Liver (tissue), 9 donors: ENCODE results near the gene FNIP1. TPM values are rescaled to one million over a fixed set of nuclear protein-coding genes. Genes with fewer than 3 reads are reported as not detected.
"Not testable (repeated sequence)": the region's sequence is repeated elsewhere in the genome, so short reads cannot be mapped to it uniquely, and the experiment has no call there.

Experiments used
- DNase-seq: peaks from one replicate; pipeline ENCODE4 v3.0.0-alpha.2; 2017; ENCODE audit warnings: low spot score
- H3K27ac ChIP-seq, 2 donors: one replicate each; pipeline ENCODE4 v1.7.0; 2013; ENCODE audit warnings: inconsistent platforms in 2 of 2, low read length in 2 of 2, control low read depth in 1 of 2, low read depth in 1 of 2, mild to moderate bottlenecking in 1 of 2
- H3K27me3 ChIP-seq, 4 donors: one replicate each; pipeline versions ENCODE4 v1.6.1 to v1.7.0; 2013; ENCODE audit warnings: low read length in 3 of 4, inconsistent platforms in 1 of 4, mild to moderate bottlenecking in 1 of 4, moderate library complexity in 1 of 4; ENCODE audit not compliant: control insufficient read depth in 4 of 4, insufficient read depth in 4 of 4
- H3K36me3 ChIP-seq, 4 donors: one replicate each; pipeline versions ENCODE4 v1.6.1 to v1.7.0; 2013; ENCODE audit warnings: low read length in 3 of 4, mild to moderate bottlenecking in 3 of 4, low read depth in 1 of 4, moderate library complexity in 1 of 4; ENCODE audit not compliant: control insufficient read depth in 4 of 4, insufficient read depth in 3 of 4
- H3K4me1 ChIP-seq, 4 donors: one replicate each; pipeline versions ENCODE4 v1.6.1 to v1.7.0; 2013; ENCODE audit warnings: low read length in 3 of 4, mild to moderate bottlenecking in 3 of 4, moderate library complexity in 1 of 4; ENCODE audit not compliant: control insufficient read depth in 4 of 4, insufficient read depth in 4 of 4
- H3K4me3 ChIP-seq, 3 donors: one replicate each; pipeline versions ENCODE4 v1.6.1 to v1.7.0; 2013; ENCODE audit warnings: low read length in 3 of 3, control low read depth in 1 of 3, low read depth in 1 of 3, mild to moderate bottlenecking in 1 of 3
- H3K9ac ChIP-seq, 2 donors: one replicate each; pipeline ENCODE4 v1.7.0; 2013; ENCODE audit warnings: low read length in 2 of 2, mild to moderate bottlenecking in 2 of 2, moderate library complexity in 2 of 2, control low read depth in 1 of 2, low read depth in 1 of 2
- H3K9me3 ChIP-seq, 4 donors: one replicate each; pipeline versions ENCODE4 v1.6.1 to v1.7.0; 2013; ENCODE audit warnings: low read length in 3 of 4; ENCODE audit not compliant: control insufficient read depth in 4 of 4
- EGR1 ChIP-seq, 2 donors: IDR thresholded peaks; 2 replicates each; pipeline ENCODE4 v1.6.1; 2016 to 2018; ENCODE audit warnings: antibody characterized with exemption in 2 of 2, low read depth in 2 of 2
- FOXA1 ChIP-seq: IDR thresholded peaks from 2 replicates; pipeline ENCODE4 v1.6.1; 2016; ENCODE audit warnings: antibody characterized with exemption
- GABPA ChIP-seq, 2 donors: IDR thresholded peaks in 1 of 2; conservative IDR thresholded peaks in 1 of 2; 2 replicates each; pipeline ENCODE4 v1.6.1; 2016; ENCODE audit warnings: antibody characterized with exemption in 2 of 2, mild to moderate bottlenecking in 1 of 2, moderate library complexity in 1 of 2
- HNF4A ChIP-seq, 2 donors: conservative IDR thresholded peaks; 2 replicates each; pipeline ENCODE4 v1.6.1; 2016; ENCODE audit warnings: antibody characterized with exemption in 2 of 2, mild to moderate bottlenecking in 2 of 2
- HNF4G ChIP-seq: IDR thresholded peaks from 2 replicates; pipeline ENCODE4 v1.6.1; 2016; ENCODE audit warnings: antibody characterized with exemption
- JUND ChIP-seq, 2 donors: IDR thresholded peaks; 2 replicates each; pipeline ENCODE4 v1.6.1; 2016; ENCODE audit warnings: antibody characterized with exemption in 2 of 2
- MAX ChIP-seq: IDR thresholded peaks from 2 replicates; pipeline ENCODE4 v1.6.1; 2016; ENCODE audit warnings: antibody characterized with exemption
- NR2F2 ChIP-seq: IDR thresholded peaks from 2 replicates; pipeline ENCODE4 v1.6.1; 2016; ENCODE audit warnings: antibody characterized with exemption
- RXRA ChIP-seq, 2 donors: IDR thresholded peaks; 2 replicates each; pipeline ENCODE4 v1.6.1; 2017 to 2018; ENCODE audit warnings: antibody characterized with exemption in 2 of 2, mild to moderate bottlenecking in 1 of 2
- SP1 ChIP-seq: IDR thresholded peaks from 2 replicates; pipeline ENCODE4 v1.6.1; 2018; ENCODE audit warnings: antibody characterized with exemption, mild to moderate bottlenecking
- YY1 ChIP-seq: IDR thresholded peaks from 2 replicates; pipeline ENCODE4 v1.6.1; 2016; ENCODE audit warnings: antibody characterized with exemption, mild to moderate bottlenecking
- WGBS: extraction: QIAGEN DNeasy Blood & Tissue Kit; methylation state at CpG from one replicate; pipeline ENCODE4 v1.1.7; 2013; 5-methylcytosine and 5-hydroxymethylcytosine counted together
- polyA plus RNA-seq, 2 donors: library from polyadenylated mRNA; stranded (reverse) in 1 of 2; unstranded in 1 of 2; fragments of 200-250 nt in 1 of 2; fragments of >200 nt in 1 of 2; fragmentation: Nextera tagmentation in 1 of 2; extraction: Ambion mirVana in 1 of 2; gene quantifications; one replicate each; pipeline versions ENCODE4 v1.2.1 to v1.2.3, GENCODE V29; 2013 to 2015
- total RNA-seq, 2 donors: library from RNA; depleted of rRNA; stranded (reverse); fragments of >200 nt; gene quantifications; one replicate each; pipeline ENCODE4 v1.2.3, GENCODE V29; 2014
- TF ChIP-seq, protein P1 (sequence below): fragments of 150-350 bp; IDR thresholded peaks from 2 replicates; pipeline ENCODE4 v1.5.1; 2017; ENCODE audit warnings: improper control_type of control experiment, low read depth, low read length; ENCODE audit not compliant: missing input control
- TF ChIP-seq, protein P2 (sequence below): IDR thresholded peaks from 2 replicates; pipeline ENCODE4 v1.6.1; 2016; ENCODE audit warnings: antibody characterized with exemption
- TF ChIP-seq, protein P3 (sequence below): IDR thresholded peaks from 2 replicates; pipeline ENCODE4 v1.6.1; 2016; ENCODE audit warnings: antibody characterized with exemption, mild to moderate bottlenecking
- donor health status: healthy.
- donor health status: healthy.
- donor health status: healthy.
- donor health status: healthy.
- donor health status: healthy.

Gene FNIP1
- total and polyA plus RNA-seq, 4 donors: 3.7 to 34.0 (median 13.8) TPM

DNA sequence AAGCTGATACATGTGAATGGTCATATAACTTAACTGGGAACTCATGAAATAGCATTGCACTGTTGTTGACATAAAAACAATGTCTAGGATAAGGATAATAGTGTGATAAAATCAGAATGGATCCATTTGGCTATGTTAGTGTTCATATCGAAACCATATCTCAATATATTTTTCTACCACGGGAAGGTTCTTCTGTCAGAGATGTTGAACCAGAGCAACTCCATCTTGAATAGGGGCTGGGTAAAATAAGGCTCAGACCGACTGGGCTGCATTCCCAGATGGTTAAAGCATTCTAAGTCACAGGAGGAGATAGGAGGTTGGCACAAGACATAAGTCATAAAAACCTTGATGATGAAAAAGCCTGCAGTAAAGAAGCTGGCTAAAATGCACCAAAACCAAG, 56.3 kb downstream of the FNIP1 start (continued):
- TF ChIP-seq, protein P1, sequence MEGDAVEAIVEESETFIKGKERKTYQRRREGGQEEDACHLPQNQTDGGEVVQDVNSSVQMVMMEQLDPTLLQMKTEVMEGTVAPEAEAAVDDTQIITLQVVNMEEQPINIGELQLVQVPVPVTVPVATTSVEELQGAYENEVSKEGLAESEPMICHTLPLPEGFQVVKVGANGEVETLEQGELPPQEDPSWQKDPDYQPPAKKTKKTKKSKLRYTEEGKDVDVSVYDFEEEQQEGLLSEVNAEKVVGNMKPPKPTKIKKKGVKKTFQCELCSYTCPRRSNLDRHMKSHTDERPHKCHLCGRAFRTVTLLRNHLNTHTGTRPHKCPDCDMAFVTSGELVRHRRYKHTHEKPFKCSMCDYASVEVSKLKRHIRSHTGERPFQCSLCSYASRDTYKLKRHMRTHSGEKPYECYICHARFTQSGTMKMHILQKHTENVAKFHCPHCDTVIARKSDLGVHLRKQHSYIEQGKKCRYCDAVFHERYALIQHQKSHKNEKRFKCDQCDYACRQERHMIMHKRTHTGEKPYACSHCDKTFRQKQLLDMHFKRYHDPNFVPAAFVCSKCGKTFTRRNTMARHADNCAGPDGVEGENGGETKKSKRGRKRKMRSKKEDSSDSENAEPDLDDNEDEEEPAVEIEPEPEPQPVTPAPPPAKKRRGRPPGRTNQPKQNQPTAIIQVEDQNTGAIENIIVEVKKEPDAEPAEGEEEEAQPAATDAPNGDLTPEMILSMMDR: no peak
- no peak for TF ChIP-seq MAX
- TF ChIP-seq HNF4A (conservative IDR thresholded peaks at IDR 0.05): no peak
- TF ChIP-seq FOXA1: no peak

DNA sequence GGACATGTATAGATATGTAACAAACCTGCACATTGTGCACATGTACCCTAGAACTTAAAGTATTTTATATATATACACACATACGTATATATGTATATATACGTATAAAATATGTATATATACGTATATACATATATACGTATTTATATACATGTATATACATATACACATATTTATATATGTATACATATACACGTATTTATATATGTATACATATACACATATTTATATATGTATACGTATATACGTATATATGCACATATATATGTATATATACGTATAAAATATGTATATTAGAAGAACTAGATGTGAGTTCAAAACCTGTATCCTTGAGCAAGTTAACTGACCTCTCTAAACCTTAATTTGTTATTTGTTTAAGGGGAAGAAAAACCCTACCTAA, 61.4 kb downstream of the FNIP1 start:
- no peak for TF ChIP-seq HNF4G
- TF ChIP-seq JUND (IDR thresholded peaks at IDR 0.05): no peak
- TF ChIP-seq, protein P2, sequence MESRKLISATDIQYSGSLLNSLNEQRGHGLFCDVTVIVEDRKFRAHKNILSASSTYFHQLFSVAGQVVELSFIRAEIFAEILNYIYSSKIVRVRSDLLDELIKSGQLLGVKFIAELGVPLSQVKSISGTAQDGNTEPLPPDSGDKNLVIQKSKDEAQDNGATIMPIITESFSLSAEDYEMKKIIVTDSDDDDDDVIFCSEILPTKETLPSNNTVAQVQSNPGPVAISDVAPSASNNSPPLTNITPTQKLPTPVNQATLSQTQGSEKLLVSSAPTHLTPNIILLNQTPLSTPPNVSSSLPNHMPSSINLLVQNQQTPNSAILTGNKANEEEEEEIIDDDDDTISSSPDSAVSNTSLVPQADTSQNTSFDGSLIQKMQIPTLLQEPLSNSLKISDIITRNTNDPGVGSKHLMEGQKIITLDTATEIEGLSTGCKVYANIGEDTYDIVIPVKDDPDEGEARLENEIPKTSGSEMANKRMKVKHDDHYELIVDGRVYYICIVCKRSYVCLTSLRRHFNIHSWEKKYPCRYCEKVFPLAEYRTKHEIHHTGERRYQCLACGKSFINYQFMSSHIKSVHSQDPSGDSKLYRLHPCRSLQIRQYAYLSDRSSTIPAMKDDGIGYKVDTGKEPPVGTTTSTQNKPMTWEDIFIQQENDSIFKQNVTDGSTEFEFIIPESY: no peak
- no peak for TF ChIP-seq NR2F2
- no peak for TF ChIP-seq GABPA (IDR thresholded peaks at IDR 0.05 in 1 of 2, conservative IDR thresholded peaks at IDR 0.05 in 1 of 2)
- TF ChIP-seq EGR1 (IDR thresholded peaks at IDR 0.05; ENCODE audit: low read depth in 2 of 2): no peak
- TF ChIP-seq, protein P3, sequence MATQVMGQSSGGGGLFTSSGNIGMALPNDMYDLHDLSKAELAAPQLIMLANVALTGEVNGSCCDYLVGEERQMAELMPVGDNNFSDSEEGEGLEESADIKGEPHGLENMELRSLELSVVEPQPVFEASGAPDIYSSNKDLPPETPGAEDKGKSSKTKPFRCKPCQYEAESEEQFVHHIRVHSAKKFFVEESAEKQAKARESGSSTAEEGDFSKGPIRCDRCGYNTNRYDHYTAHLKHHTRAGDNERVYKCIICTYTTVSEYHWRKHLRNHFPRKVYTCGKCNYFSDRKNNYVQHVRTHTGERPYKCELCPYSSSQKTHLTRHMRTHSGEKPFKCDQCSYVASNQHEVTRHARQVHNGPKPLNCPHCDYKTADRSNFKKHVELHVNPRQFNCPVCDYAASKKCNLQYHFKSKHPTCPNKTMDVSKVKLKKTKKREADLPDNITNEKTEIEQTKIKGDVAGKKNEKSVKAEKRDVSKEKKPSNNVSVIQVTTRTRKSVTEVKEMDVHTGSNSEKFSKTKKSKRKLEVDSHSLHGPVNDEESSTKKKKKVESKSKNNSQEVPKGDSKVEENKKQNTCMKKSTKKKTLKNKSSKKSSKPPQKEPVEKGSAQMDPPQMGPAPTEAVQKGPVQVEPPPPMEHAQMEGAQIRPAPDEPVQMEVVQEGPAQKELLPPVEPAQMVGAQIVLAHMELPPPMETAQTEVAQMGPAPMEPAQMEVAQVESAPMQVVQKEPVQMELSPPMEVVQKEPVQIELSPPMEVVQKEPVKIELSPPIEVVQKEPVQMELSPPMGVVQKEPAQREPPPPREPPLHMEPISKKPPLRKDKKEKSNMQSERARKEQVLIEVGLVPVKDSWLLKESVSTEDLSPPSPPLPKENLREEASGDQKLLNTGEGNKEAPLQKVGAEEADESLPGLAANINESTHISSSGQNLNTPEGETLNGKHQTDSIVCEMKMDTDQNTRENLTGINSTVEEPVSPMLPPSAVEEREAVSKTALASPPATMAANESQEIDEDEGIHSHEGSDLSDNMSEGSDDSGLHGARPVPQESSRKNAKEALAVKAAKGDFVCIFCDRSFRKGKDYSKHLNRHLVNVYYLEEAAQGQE: no peak
- TF ChIP-seq YY1: no peak
- TF ChIP-seq RXRA (IDR thresholded peaks at IDR 0.05): no peak
- no peak for TF ChIP-seq SP1
- Histone ChIP-seq H3K4me3 (no peak overlapping the region), H3K9ac (no peak overlapping the region), H3K36me3 (peaks cover 0 to 8% (median 7%) of the 10 kb centered on the region in 4 donors), H3K9me3 (no peaks in the 10 kb centered on the region), H3K27me3 (no peaks in the 10 kb centered on the region), H3K27ac (no peak overlapping the region), H3K4me1 (no peaks in the 10 kb centered on the region)
- no peak for DNase-seq
- 97% methylated on average over 8 of the region's 8 CpGs for WGBS

- not testable (repeated sequence) for DNase-seq, H3K4me1 ChIP-seq, H3K27me3 ChIP-seq, H3K9ac ChIP-seq, H3K36me3 ChIP-seq, H3K4me3 ChIP-seq, H3K27ac ChIP-seq, H3K9me3 ChIP-seq
- WGBS: 98% methylated on average over 5 of the region's 6 CpGs
These were observed 61.9 kb downstream of the FNIP1 start for GRCh38 chr5:131734939-131735338.

DNA sequence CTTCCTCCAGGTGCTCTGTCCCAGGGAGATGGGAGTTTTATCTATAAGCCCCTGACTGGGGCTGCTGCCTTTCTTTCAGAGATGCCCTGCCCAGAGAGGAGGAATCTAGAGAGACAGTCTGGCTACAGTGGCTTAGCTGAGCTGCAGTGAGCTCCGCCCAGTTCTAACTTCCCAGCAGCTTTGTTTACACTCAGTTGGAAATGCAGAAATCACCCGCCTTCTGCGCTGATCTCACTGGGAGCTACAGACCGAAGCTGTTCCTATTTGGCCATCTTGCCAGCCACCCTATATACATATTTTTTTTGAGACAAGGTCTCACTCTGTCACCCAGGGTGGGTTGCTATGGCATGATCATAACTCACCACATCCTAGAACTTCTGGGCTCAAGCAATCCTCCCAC, 67.5 kb downstream of the FNIP1 start:
- H3K36me3 ChIP-seq: peaks cover 4 to 12% (median 12%) of the 10 kb centered on the region in 4 donors
- 90% methylated on average over 4 of the region's 4 CpGs for WGBS
- not testable (repeated sequence) for H3K27me3 ChIP-seq, H3K4me3 ChIP-seq, H3K9me3 ChIP-seq, H3K27ac ChIP-seq, DNase-seq, H3K4me1 ChIP-seq, H3K9ac ChIP-seq

- not testable (repeated sequence) for H3K27ac ChIP-seq, H3K27me3 ChIP-seq, H3K9ac ChIP-seq, DNase-seq, H3K4me1 ChIP-seq, H3K36me3 ChIP-seq, H3K4me3 ChIP-seq, H3K9me3 ChIP-seq
These were observed 72.7 kb downstream of the FNIP1 start for GRCh38 chr5:131724089-131724488.
